WTC11 (cell line): ENCODE results near the gene IGFBP2. TPM values are rescaled to one million over a fixed set of nuclear protein-coding genes. Genes with fewer than 3 reads are reported as not detected.

ENCODE experiments used
- ATAC-seq: fragments of 200-7000 bp; cut with Tn5 transposase; 2 replicates; pipeline ENCODE4 v1.10.0; 2021; ENCODE audit warnings: mild to moderate bottlenecking, moderate library complexity
- CTCF ChIA-PET: fragments of 300-600 bp; sonication (Branson Sonifier 250); formaldehyde crosslinking; loops from one replicate; lab custom pipeline; 2021; ENCODE audit warnings: antibody characterized with exemption; lab: Charles Lee
- POLR2A ChIA-PET: fragments of 350-600 bp; sonication (Branson Sonifier 250); formaldehyde crosslinking; loops from one replicate; lab custom pipeline; 2021; ENCODE audit warnings: antibody characterized with exemption; lab: Charles Lee
- DNase-seq: peaks from one replicate; pipeline ENCODE4 v3.0.0; 2021; ENCODE audit warnings: low spot score
- H3K27ac Mint-ChIP-seq: 2 replicates; pipeline ENCODE4 v1.8.0; 2021; ENCODE audit warnings: mixed read lengths
- H3K27me3 Mint-ChIP-seq: 2 replicates; pipeline ENCODE4 v1.8.0; 2021; ENCODE audit warnings: low read depth, mild to moderate bottlenecking, moderate library complexity, mixed read lengths
- H3K36me3 Mint-ChIP-seq: 2 replicates; pipeline ENCODE4 v1.8.0; 2021; ENCODE audit warnings: mixed read lengths
- H3K4me1 Mint-ChIP-seq: 2 replicates; pipeline ENCODE4 v1.8.0; 2022; ENCODE audit warnings: mixed read lengths
- H3K4me3 Mint-ChIP-seq: 2 replicates; pipeline ENCODE4 v1.8.0; 2021; ENCODE audit warnings: mild to moderate bottlenecking, moderate library complexity, mixed read lengths
- H3K9me3 Mint-ChIP-seq: 2 replicates; pipeline ENCODE4 v1.8.0; 2021; ENCODE audit warnings: mixed read lengths
- CREM ChIP-seq: sonication (generic); formaldehyde crosslinking; IDR thresholded peaks from 2 replicates; pipeline ENCODE4 v1.8.1; 2022; ENCODE audit warnings: mild to moderate bottlenecking, missing genetic modification reagents, moderate library complexity
- E2F1 ChIP-seq: sonication (generic); formaldehyde crosslinking; IDR thresholded peaks from 2 replicates; pipeline ENCODE4 v1.8.0; 2022; ENCODE audit warnings: mild to moderate bottlenecking, missing genetic modification reagents
- JAZF1 ChIP-seq: fragments of 250-450 bp; sonication (Bioruptor Pico); IDR thresholded peaks from 2 replicates; pipeline ENCODE4 v1.9.0; 2021; ENCODE audit warnings: moderate library complexity, mild to moderate bottlenecking, inconsistent platforms
- MLX ChIP-seq: sonication (generic); formaldehyde crosslinking; IDR thresholded peaks from 2 replicates; pipeline ENCODE4 v1.8.1; 2023; ENCODE audit warnings: mild to moderate bottlenecking, missing genetic modification reagents, moderate library complexity
- MYBL2 ChIP-seq: sonication (generic); formaldehyde crosslinking; IDR thresholded peaks from 2 replicates; pipeline ENCODE4 v1.8.1; 2023; ENCODE audit warnings: mild to moderate bottlenecking, moderate library complexity, missing genetic modification reagents
- OVOL2 ChIP-seq: fragments of 250-450 bp; sonication (Bioruptor Pico); IDR thresholded peaks from 2 replicates; pipeline ENCODE4 v1.9.0; 2021; ENCODE audit warnings: mild to moderate bottlenecking, borderline replicate concordance
- SMAD4 ChIP-seq: sonication (generic); formaldehyde crosslinking; IDR thresholded peaks from 2 replicates; pipeline ENCODE4 v1.8.0; 2022; ENCODE audit warnings: mild to moderate bottlenecking, missing genetic modification reagents
- TEAD1 ChIP-seq: sonication (generic); formaldehyde crosslinking; IDR thresholded peaks from 2 replicates; pipeline ENCODE4 v1.8.0; 2022; ENCODE audit warnings: mild to moderate bottlenecking, missing genetic modification reagents
- TEAD4 ChIP-seq: sonication (generic); formaldehyde crosslinking; IDR thresholded peaks from 2 replicates; pipeline ENCODE4 v1.8.0; 2022; ENCODE audit warnings: mild to moderate bottlenecking, missing genetic modification reagents
- ZNF317 ChIP-seq: sonication (generic); formaldehyde crosslinking; IDR thresholded peaks from 2 replicates; pipeline ENCODE4 v1.8.1; 2023; ENCODE audit warnings: low read depth, mild to moderate bottlenecking, moderate library complexity, missing genetic modification reagents, borderline replicate concordance
- ZNF416 ChIP-seq: fragments of 250-450 bp; sonication (Bioruptor Pico); IDR thresholded peaks from 2 replicates; pipeline ENCODE4 v1.9.0; 2021; ENCODE audit warnings: mild to moderate bottlenecking, inconsistent platforms
- ZNF425 ChIP-seq: fragments of 250-450 bp; sonication (Bioruptor Pico); conservative IDR thresholded peaks from 2 replicates; pipeline ENCODE4 v1.9.0; 2021; ENCODE audit warnings: mild to moderate bottlenecking
- total RNA-seq: library from RNA; stranded (reverse); gene quantifications from 3 replicates; pipeline ENCODE4 v1.2.3, GENCODE V29; 2021

IGFBP2 gene
- total RNA-seq, 1 experiment from 2014 or later: 514 TPM

GRCh38 chr2:216649574-216649973, 16.4 kb downstream of the IGFBP2 start:
- H3K4me3 Mint-ChIP-seq: no peak overlapping the region
- ChIA-PET CTCF (interaction anchor here (0.6 to 3.3 kb wide), 6 partner anchors 10 to 130 kb away, joined by 3 to 15 read pairs (median 4); no protein-coding TSS in a partner anchor), POLR2A (no interaction called here)
- TF ChIP-seq MLX (CRISPR knock-in tag) (no peak), CREM (no peak), ZNF425 (CRISPR knock-in tag) (no peak), E2F1 (CRISPR knock-in tag) (no peak), OVOL2 (CRISPR knock-in tag) (no peak), SMAD4 (CRISPR knock-in tag) (no peak), JAZF1 (CRISPR knock-in tag) (no peak)
- ATAC-seq (no peak), DNase-seq (no peak)
- no peaks in the 10 kb centered on the region for H3K27me3 Mint-ChIP-seq
- H3K4me1 Mint-ChIP-seq: peaks cover 83% of the 10 kb centered on the region
- H3K9me3 Mint-ChIP-seq: peaks cover 12% of the 10 kb centered on the region
- H3K36me3 Mint-ChIP-seq: peaks cover 56% of the 10 kb centered on the region
- peak overlapping the region; percentile 58 for H3K27ac Mint-ChIP-seq

GRCh38 chr2:216650626-216651257, 17.5 kb downstream of the IGFBP2 start:
- POLR2A ChIA-PET: interaction anchor here (0.7 kb wide), 1 partner anchor 31 kb away, joined by 3 read pairs; no protein-coding TSS in a partner anchor
- no peaks in the 10 kb centered on the region for H3K27me3 Mint-ChIP-seq
- no peak for TF ChIP-seq MYBL2
- DNase-seq (no peak), ATAC-seq (no peak)
- CTCF ChIA-PET: interaction anchor here (1.2 to 3.3 kb wide), 4 partner anchors 9 to 132 kb away, joined by 3 to 15 read pairs (median 6); no protein-coding TSS in a partner anchor
- peaks cover 11% of the 10 kb centered on the region for H3K9me3 Mint-ChIP-seq
- no peak overlapping the region for H3K4me3 Mint-ChIP-seq
- peak overlapping the region; percentile 42 for H3K27ac Mint-ChIP-seq
- peaks cover 50% of the 10 kb centered on the region for H3K36me3 Mint-ChIP-seq
- H3K4me1 Mint-ChIP-seq: peaks cover 77% of the 10 kb centered on the region

- TF ChIP-seq E2F1 (CRISPR knock-in tag) (no peak), ZNF416 (CRISPR knock-in tag) (no peak), TEAD4 (CRISPR knock-in tag) (no peak), ZNF317 (CRISPR knock-in tag) (no peak), TEAD1 (CRISPR knock-in tag) (no peak)
- H3K4me3 Mint-ChIP-seq: no peak overlapping the region
- H3K4me1 Mint-ChIP-seq: peaks cover 75% of the 10 kb centered on the region
- ATAC-seq (no peak), DNase-seq (no peak)
- H3K27ac Mint-ChIP-seq: peak overlapping the region; percentile 24; the same call in 1 of the 2 replicates
- ChIA-PET POLR2A (interaction anchor here (0.7 to 1.9 kb wide), 2 partner anchors 10 to 31 kb away, joined by 3 to 5 read pairs; no protein-coding TSS in a partner anchor), CTCF (interaction anchor here (0.9 to 3.3 kb wide), 3 partner anchors 61 to 134 kb away, joined by 3 to 15 read pairs (median 6); no protein-coding TSS in a partner anchor)
- peaks cover 49% of the 10 kb centered on the region for H3K36me3 Mint-ChIP-seq
- H3K9me3 Mint-ChIP-seq: peaks cover 4% of the 10 kb centered on the region
- no peaks in the 10 kb centered on the region for H3K27me3 Mint-ChIP-seq
These were observed 18.2 kb downstream of the IGFBP2 start for GRCh38 chr2:216651351-216651881.
